HepG2 (cell line): ENCODE data around the gene WWC1. TPM values are rescaled to one million over a fixed set of nuclear protein-coding genes. Genes with fewer than 3 reads are reported as not detected.

ENCODE experiments used
- ATAC-seq: fragments of 200-7000 bp; cut with Tn5 transposase; 3 replicates; pipeline ENCODE4 v1.9.1; 2020; ENCODE audit warnings: mild to moderate bottlenecking, moderate library complexity
- BruUV-seq: library from RNA; stranded (reverse); fragments of 400-500 nt; replicated peaks from 2 replicates; lab custom pipeline; 2021; lab: Mats Ljungman, UMichigan
- CTCF ChIA-PET: fragments of 300-600 bp; formaldehyde crosslinking; extraction: SDS; loops from one replicate; lab custom pipeline; 2021; ENCODE audit warnings: low total read pairs, inconsistent platforms, low intra/inter-chr PET ratio; lab: Yijun Ruan, JAX
- POLR2A ChIA-PET: fragments of 350-600 bp; sonication (Branson Sonifier 250); formaldehyde crosslinking; loops from one replicate; lab custom pipeline; 2020; ENCODE audit warnings: antibody characterized with exemption, inconsistent platforms; lab: Yijun Ruan, JAX
- DNase-seq: peaks from one replicate; pipeline ENCODE4 v3.0.0-alpha.2; 2015; ENCODE audit warnings: low spot score
- FAIRE-seq: peaks from 3 replicates; lab custom pipeline; 2011; peaks lifted over from hg19 to GRCh38; lab: Jason Lieb, UNC
- H2AFZ ChIP-seq: one replicate; pipeline ENCODE4 v1.6.1; 2011; ENCODE audit warnings: low read length, inconsistent platforms
- H3K27ac ChIP-seq: fragments of 300-600 bp; 3 replicates; pipeline ENCODE4 v1.8.0; 2011; ENCODE audit warnings: mixed run types, mild to moderate bottlenecking, mixed read lengths, low read length, inconsistent platforms; ENCODE audit not compliant: insufficient read depth; ENCODE audit errors: extremely low read length
- H3K27me3 ChIP-seq, 2 experiments: fragments of 200-600 bp in 1 of 2; 2 replicates in 1 of 2; 3 replicates in 1 of 2; pipeline versions ENCODE4 v1.6.0 to v1.8.0; 2011; ENCODE audit warnings: low read length in 2 of 2, mild to moderate bottlenecking in 2 of 2, moderate library complexity in 2 of 2, inconsistent platforms in 1 of 2; ENCODE audit not compliant: insufficient read depth in 2 of 2, control insufficient read depth in 1 of 2
- H3K36me3 ChIP-seq, 2 experiments: fragments of 200-600 bp in 1 of 2; replicated peaks in 1 of 2; 2 replicates in 1 of 2; 3 replicates in 1 of 2; pipeline versions ENCODE4 v1.5.1 to v1.8.0; 2011; ENCODE audit warnings: low read length in 2 of 2, inconsistent platforms in 1 of 2; ENCODE audit not compliant: insufficient read depth in 2 of 2, control insufficient read depth in 1 of 2
- H3K4me1 ChIP-seq: 2 replicates; pipeline ENCODE4 v1.5.1; 2012; ENCODE audit warnings: low read length, inconsistent platforms; ENCODE audit not compliant: insufficient read depth
- H3K4me2 ChIP-seq: 2 replicates; pipeline ENCODE4 v1.6.0; 2011; ENCODE audit warnings: low read depth, low read length, inconsistent platforms
- H3K4me3 ChIP-seq, 3 experiments: fragments of 200-600 bp in 1 of 3; sonication (generic), shearing (Covaris generic) in 1 of 3; replicated peaks in 1 of 3; 2 replicates each; pipeline ENCODE4 v1.5.1; 2011 to 2016; ENCODE audit warnings: low read length in 3 of 3, inconsistent platforms in 2 of 3, low read depth in 2 of 3, mild to moderate bottlenecking in 2 of 3, control low read depth in 1 of 3, mixed read lengths in 1 of 3; ENCODE audit not compliant: insufficient read depth in 1 of 3
- H3K79me2 ChIP-seq: one replicate; pipeline ENCODE4 v1.6.1; 2011; ENCODE audit warnings: low read length, inconsistent platforms; ENCODE audit not compliant: insufficient read depth
- H3K9ac ChIP-seq: 2 replicates; pipeline ENCODE4 v1.6.0; 2011; ENCODE audit warnings: mild to moderate bottlenecking, low read depth, low read length, inconsistent platforms; ENCODE audit not compliant: insufficient read depth
- H3K9me3 ChIP-seq: 2 replicates; pipeline ENCODE4 v1.5.1; 2012; ENCODE audit warnings: mild to moderate bottlenecking, low read length
- H4K20me1 ChIP-seq: 2 replicates; pipeline ENCODE4 v1.6.0; 2011; ENCODE audit warnings: inconsistent platforms, mild to moderate bottlenecking, low read length, moderate library complexity; ENCODE audit not compliant: insufficient read depth
- ERF ChIP-seq: IDR thresholded peaks from 2 replicates; pipeline ENCODE4 v1.6.1; 2018; ENCODE audit warnings: missing biosample characterization, missing genetic modification reagents
- HES4 ChIP-seq: sonication (generic); formaldehyde crosslinking; IDR thresholded peaks from 2 replicates; pipeline ENCODE4 v1.9.0; 2021; ENCODE audit warnings: mild to moderate bottlenecking, missing genetic modification reagents, borderline replicate concordance
- HOXA5 ChIP-seq: sonication (generic); formaldehyde crosslinking; IDR thresholded peaks from 2 replicates; pipeline ENCODE4 v1.4.0; 2020; ENCODE audit warnings: missing genetic modification reagents
- MEF2D ChIP-seq: sonication (generic); formaldehyde crosslinking; IDR thresholded peaks from 2 replicates; pipeline ENCODE4 v1.5.1; 2020; ENCODE audit warnings: mild to moderate bottlenecking, missing genetic modification reagents
- MXD4 ChIP-seq: IDR thresholded peaks from 2 replicates; pipeline ENCODE4 v1.6.1; 2016; ENCODE audit warnings: mild to moderate bottlenecking, missing biosample characterization, missing genetic modification reagents
- NFIC ChIP-seq: IDR thresholded peaks from 2 replicates; pipeline ENCODE4 v1.6.1; 2012; ENCODE audit warnings: mild to moderate bottlenecking, low read length, inconsistent platforms
- PHF20 ChIP-seq: sonication (generic); formaldehyde crosslinking; IDR thresholded peaks from 2 replicates; pipeline ENCODE4 v1.5.0; 2020; ENCODE audit warnings: mild to moderate bottlenecking, missing genetic modification reagents
- PRMT3 ChIP-seq: sonication (generic); formaldehyde crosslinking; IDR thresholded peaks from 2 replicates; pipeline ENCODE4 v1.8.1; 2022; ENCODE audit warnings: low read depth, mild to moderate bottlenecking, moderate library complexity, missing genetic modification reagents, borderline replicate concordance
- TEAD2 ChIP-seq: sonication (generic); formaldehyde crosslinking; IDR thresholded peaks from 2 replicates; pipeline ENCODE4 v1.9.0; 2021; ENCODE audit warnings: missing genetic modification reagents
- ZEB1 ChIP-seq: IDR thresholded peaks from 2 replicates; pipeline ENCODE4 v1.6.1; 2012; ENCODE audit warnings: mild to moderate bottlenecking, low read depth, inconsistent platforms; ENCODE audit not compliant: insufficient replicate concordance
- ZNF160 ChIP-seq: sonication (generic); formaldehyde crosslinking; IDR thresholded peaks from 2 replicates; pipeline ENCODE4 v1.8.0; 2022; ENCODE audit warnings: mild to moderate bottlenecking, inconsistent platforms, missing genetic modification reagents
- WGBS: methylation state at CpG from one replicate; pipeline ENCODE4 v1.1.6; 2017; ENCODE audit warnings: low lambda C conversion rate; 5-methylcytosine and 5-hydroxymethylcytosine counted together
- in situ Hi-C: cut with HindIII; loops from 2 replicates; pipeline ENCODE4 v1.10.0; 2017; ENCODE audit warnings: low pct_unique_long_range_greater_than_20kb; ENCODE audit not compliant: extremely low pct_ligation_motif_present
- intact Hi-C: fragments of 100-400 bp; cut with micrococcal nuclease; formaldehyde crosslinking; loops from one replicate; pipeline ENCODE4 v1.10.0; 2022; ENCODE audit not compliant: unreplicated experiment
- polyA plus RNA-seq, 8 experiments: library from polyadenylated mRNA; depleted of rRNA in 3 of 8; stranded (reverse) in 7 of 8; unstranded in 1 of 8; fragments of >200 nt; fragmentation: Illumina TruSeq in 4 of 8; extraction: Trizol in 4 of 8; gene quantifications; 2 replicates each; pipeline versions ENCODE4 v1.2.1 to v1.2.3, GENCODE V29; 2011 to 2016; ENCODE audit warnings: low read depth in 4 of 8, missing spikeins in 1 of 8, mixed read lengths in 1 of 8; ENCODE audit not compliant: insufficient read depth in 1 of 8
- total RNA-seq, 5 experiments: library from RNA; depleted of rRNA; stranded (reverse); fragments of >200 nt; fragmentation: Illumina TruSeq; extraction: Trizol; gene quantifications; 2 replicates each; pipeline ENCODE4 v1.2.3, GENCODE V29; 2016; ENCODE audit warnings: low read depth in 1 of 5
- TF ChIP-seq, protein P1 (sequence below): sonication (generic); formaldehyde crosslinking; IDR thresholded peaks from 2 replicates; pipeline ENCODE4 v1.5.1; 2020; ENCODE audit warnings: mild to moderate bottlenecking, missing genetic modification reagents, borderline replicate concordance
- TF ChIP-seq, protein P2 (sequence below): sonication (generic); formaldehyde crosslinking; conservative IDR thresholded peaks from 2 replicates; pipeline ENCODE4 v1.8.0; 2022; ENCODE audit warnings: low read depth, missing genetic modification reagents
- TF ChIP-seq, protein P3 (sequence below): sonication (generic); formaldehyde crosslinking; IDR thresholded peaks from 2 replicates; pipeline ENCODE4 v1.8.1; 2023; ENCODE audit warnings: missing genetic modification reagents, mild to moderate bottlenecking, borderline replicate concordance

WWC1 gene
- total and polyA plus RNA-seq, 2 of the 13 experiments (the other 11 are each of a cell fraction or from before 2014, with no cell fraction given) = 8.3 to 17.9 TPM

DNA sequence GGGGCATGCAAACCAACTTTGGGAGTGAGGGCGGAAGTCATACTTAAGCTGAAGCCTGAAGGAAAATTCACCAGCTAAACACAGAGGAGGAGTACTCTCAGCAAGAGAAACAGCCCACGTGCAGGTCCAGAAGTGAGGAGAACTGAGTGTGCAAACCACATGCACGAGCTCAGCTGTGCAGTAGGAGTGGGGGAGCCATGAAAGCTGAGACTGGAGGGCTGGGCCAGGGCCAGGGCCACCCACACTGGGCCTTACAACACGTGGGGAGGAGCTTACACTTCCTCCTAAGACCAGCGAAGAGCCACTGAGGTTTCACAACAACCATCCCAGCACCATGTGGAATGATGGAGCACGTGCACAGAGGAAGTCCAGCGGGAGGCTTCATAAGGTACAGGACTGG is 9.3 kb upstream of the WWC1 start (continued):
- TF ChIP-seq TEAD2 (CRISPR knock-in tag) = no peak

DNA sequence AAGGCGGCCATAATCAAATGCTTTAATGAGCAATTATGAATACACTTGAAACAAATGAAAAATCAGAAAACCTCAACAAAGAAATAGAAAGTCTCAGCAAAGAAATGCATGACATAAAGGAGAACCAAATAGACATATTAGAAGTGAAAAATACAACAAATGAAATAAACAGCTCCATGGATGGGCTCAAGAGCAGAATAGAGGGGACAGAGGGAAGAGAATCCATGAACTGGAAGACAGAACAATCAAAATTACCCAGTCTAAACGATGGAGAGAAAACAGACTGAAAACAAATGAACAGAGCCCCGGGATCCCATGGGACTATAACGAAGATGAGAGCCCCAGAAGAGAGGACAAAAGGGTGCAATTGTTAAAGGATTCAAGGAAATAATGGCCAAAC is 6.6 kb upstream of the WWC1 start:
- H3K9ac ChIP-seq = no peak overlapping the region
- WGBS = 35% methylated on average over 4 of the region's 4 CpGs
- H3K27ac ChIP-seq = no peak overlapping the region
- H3K4me1 ChIP-seq = peaks cover 36% of the 10 kb centered on the region
- ATAC-seq = no peak
- ChIA-PET CTCF (no interaction called here), POLR2A (no interaction called here)
- no peak overlapping the region for H3K4me2 ChIP-seq
- in situ Hi-C loops = no loop called here
- no peak for DNase-seq
- H3K36me3 ChIP-seq = no peaks in the 10 kb centered on the region
- intact Hi-C loops = no loop called here
- BruUV-seq = no TSS peak
- H3K27me3 ChIP-seq = no peaks in the 10 kb centered on the region
- H2AFZ ChIP-seq = no peak overlapping the region
- no peaks in the 10 kb centered on the region for H4K20me1 ChIP-seq
- no peak for FAIRE-seq
- TF ChIP-seq, protein P1, sequence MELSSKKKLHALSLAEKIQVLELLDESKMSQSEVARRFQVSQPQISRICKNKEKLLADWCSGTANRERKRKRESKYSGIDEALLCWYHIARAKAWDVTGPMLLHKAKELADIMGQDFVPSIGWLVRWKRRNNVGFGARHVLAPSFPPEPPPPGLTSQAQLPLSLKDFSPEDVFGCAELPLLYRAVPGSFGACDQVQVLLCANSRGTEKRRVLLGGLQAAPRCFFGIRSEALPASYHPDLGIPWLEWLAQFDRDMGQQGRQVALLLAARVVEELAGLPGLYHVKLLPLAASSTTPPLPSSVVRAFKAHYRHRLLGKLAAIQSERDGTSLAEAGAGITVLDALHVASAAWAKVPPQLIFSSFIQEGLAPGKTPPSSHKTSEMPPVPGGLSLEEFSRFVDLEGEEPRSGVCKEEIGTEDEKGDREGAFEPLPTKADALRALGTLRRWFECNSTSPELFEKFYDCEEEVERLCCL (CRISPR knock-in tag) = no peak
- TF ChIP-seq ZNF160 (CRISPR knock-in tag) = peak; percentile 97
- TF ChIP-seq, all 625 proteins: peak for 1
- Histone ChIP-seq H3K4me3 (no peak overlapping the region), H3K9me3 (peaks cover 6% of the 10 kb centered on the region; the same call in 1 of the 2 replicates), H3K79me2 (no peaks in the 10 kb centered on the region)

DNA sequence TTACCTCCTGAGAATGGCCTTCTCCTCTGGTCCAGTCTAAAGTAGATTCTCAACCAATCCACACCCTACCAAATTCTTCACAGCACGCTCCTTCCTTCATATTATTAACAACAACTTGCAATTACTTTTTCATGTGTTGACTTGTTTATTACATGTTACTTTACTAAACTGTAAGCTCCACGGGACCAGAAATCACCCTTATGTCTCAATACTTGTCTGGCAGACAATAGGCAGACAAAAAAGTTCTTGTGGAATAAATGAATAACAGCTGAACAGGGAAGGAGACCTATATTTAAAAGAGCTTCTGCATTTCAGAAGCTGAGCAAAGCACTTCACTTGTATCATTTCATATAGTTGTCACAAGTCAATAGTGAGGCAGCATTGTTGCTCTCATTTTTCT is 5.7 kb upstream of the WWC1 start:
- intact Hi-C loops = no loop called here
- no peaks in the 10 kb centered on the region for H4K20me1 ChIP-seq
- H3K4me2 ChIP-seq = no peak overlapping the region
- H3K27me3 ChIP-seq = no peaks in the 10 kb centered on the region
- peaks cover 6% of the 10 kb centered on the region; the same call in 1 of the 2 replicates for H3K9me3 ChIP-seq
- H3K9ac ChIP-seq = no peak overlapping the region
- TF ChIP-seq MXD4 (CRISPR knock-in tag) = no peak
- no peak for TF ChIP-seq PRMT3 (CRISPR knock-in tag)
- TF ChIP-seq ERF (CRISPR knock-in tag) = no peak
- TF ChIP-seq MEF2D = no peak
- TF ChIP-seq, protein P2, sequence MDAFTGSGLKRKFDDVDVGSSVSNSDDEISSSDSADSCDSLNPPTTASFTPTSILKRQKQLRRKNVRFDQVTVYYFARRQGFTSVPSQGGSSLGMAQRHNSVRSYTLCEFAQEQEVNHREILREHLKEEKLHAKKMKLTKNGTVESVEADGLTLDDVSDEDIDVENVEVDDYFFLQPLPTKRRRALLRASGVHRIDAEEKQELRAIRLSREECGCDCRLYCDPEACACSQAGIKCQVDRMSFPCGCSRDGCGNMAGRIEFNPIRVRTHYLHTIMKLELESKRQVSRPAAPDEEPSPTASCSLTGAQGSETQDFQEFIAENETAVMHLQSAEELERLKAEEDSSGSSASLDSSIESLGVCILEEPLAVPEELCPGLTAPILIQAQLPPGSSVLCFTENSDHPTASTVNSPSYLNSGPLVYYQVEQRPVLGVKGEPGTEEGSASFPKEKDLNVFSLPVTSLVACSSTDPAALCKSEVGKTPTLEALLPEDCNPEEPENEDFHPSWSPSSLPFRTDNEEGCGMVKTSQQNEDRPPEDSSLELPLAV (CRISPR knock-in tag) = no peak
- no peak for TF ChIP-seq HES4 (CRISPR knock-in tag)
- no peak for TF ChIP-seq NFIC
- TF ChIP-seq, protein P3, sequence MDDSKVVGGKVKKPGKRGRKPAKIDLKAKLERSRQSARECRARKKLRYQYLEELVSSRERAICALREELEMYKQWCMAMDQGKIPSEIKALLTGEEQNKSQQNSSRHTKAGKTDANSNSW (CRISPR knock-in tag) = no peak
- no peak for TF ChIP-seq PHF20 (CRISPR knock-in tag)
- TF ChIP-seq HOXA5 (CRISPR knock-in tag) = no peak
- no peak for TF ChIP-seq ZEB1
- TF ChIP-seq, all 625 proteins: peak for 0
- WGBS = 30% methylated on average over 2 of the region's 2 CpGs
- no peak for ATAC-seq
- Histone ChIP-seq H3K4me1 (peaks cover 45% of the 10 kb centered on the region), H3K36me3 (no peaks in the 10 kb centered on the region), H3K27ac (no peak overlapping the region), H3K79me2 (no peaks in the 10 kb centered on the region), H2AFZ (no peak overlapping the region), H3K4me3 (no peak overlapping the region)
- DNase-seq = no peak
- CTCF ChIA-PET = no interaction called here
- POLR2A ChIA-PET = no interaction called here
- in situ Hi-C loops = no loop called here
- FAIRE-seq = no peak
- no TSS peak for BruUV-seq
